CD4-positive, alpha-beta memory T cell (primary cell): ENCODE results near the gene XRRA1. TPM values are rescaled to one million over a fixed set of nuclear protein-coding genes. Genes with fewer than 3 reads are reported as not detected.

Source experiments
- CTCF ChIA-PET: fragments of 350-600 bp; sonication (Branson Sonifier 250); formaldehyde crosslinking; loops from one replicate; lab custom pipeline; 2021; ENCODE audit warnings: inconsistent platforms; ENCODE audit not compliant: partially characterized antibody; lab: Charles Lee
- POLR2A ChIA-PET: fragments of 350-600 bp; sonication (Branson Sonifier 250); formaldehyde crosslinking; loops from one replicate; lab custom pipeline; 2021; ENCODE audit not compliant: partially characterized antibody; lab: Charles Lee
- DNase-seq, 5 donors: peaks; one replicate each; pipeline versions ENCODE4 v3.0.0 to v3.0.0-alpha.2; 2020 to 2022; ENCODE audit warnings: mixed read lengths in 1 of 5
- H3K27ac ChIP-seq: one replicate; pipeline ENCODE4 v1.7.0; 2013; ENCODE audit warnings: low read depth, low read length
- H3K27me3 ChIP-seq: 2 replicates; pipeline ENCODE4 v1.7.0; 2013; ENCODE audit warnings: mild to moderate bottlenecking, low read length, moderate library complexity; ENCODE audit not compliant: insufficient read depth
- H3K36me3 ChIP-seq: 2 replicates; pipeline ENCODE4 v1.7.0; 2013; ENCODE audit warnings: mild to moderate bottlenecking, low read length, moderate library complexity; ENCODE audit not compliant: insufficient read depth
- H3K4me1 ChIP-seq: 2 replicates; pipeline ENCODE4 v1.7.0; 2013; ENCODE audit warnings: mild to moderate bottlenecking, low read length, moderate library complexity; ENCODE audit not compliant: insufficient read depth
- H3K4me3 ChIP-seq, 2 donors: one replicate each; pipeline ENCODE4 v1.7.0; 2013; ENCODE audit warnings: low read length in 2 of 2, mild to moderate bottlenecking in 1 of 2
- H3K9me3 ChIP-seq, 2 donors: one replicate each; pipeline ENCODE4 v1.7.0; 2013; ENCODE audit warnings: low read length in 2 of 2, control low read depth in 1 of 2; ENCODE audit not compliant: control insufficient read depth in 1 of 2
- H3K27ac Mint-ChIP-seq, 7 donors: one replicate each; pipeline ENCODE4 v1.8.0; 2020 to 2021; ENCODE audit warnings: mixed read lengths in 7 of 7, mild to moderate bottlenecking in 6 of 7, inconsistent platforms in 3 of 7, moderate library complexity in 3 of 7
- H3K27me3 Mint-ChIP-seq, 2 donors: one replicate each; pipeline ENCODE4 v1.8.0; 2020 to 2021; ENCODE audit warnings: mixed read lengths in 2 of 2
- H3K36me3 Mint-ChIP-seq, 2 donors: one replicate each; pipeline ENCODE4 v1.8.0; 2020 to 2021; ENCODE audit warnings: mixed read lengths in 2 of 2, inconsistent platforms in 1 of 2, mild to moderate bottlenecking in 1 of 2
- H3K4me1 Mint-ChIP-seq, 4 donors: one replicate each; pipeline ENCODE4 v1.8.0; 2020 to 2021; ENCODE audit warnings: mixed read lengths in 4 of 4, mild to moderate bottlenecking in 1 of 4
- H3K4me3 Mint-ChIP-seq, 8 donors: one replicate each; pipeline ENCODE4 v1.8.0; 2020 to 2021; ENCODE audit warnings: mixed read lengths in 8 of 8, mild to moderate bottlenecking in 7 of 8, moderate library complexity in 6 of 8, inconsistent platforms in 3 of 8
- H3K9me3 Mint-ChIP-seq, 8 donors: one replicate each; pipeline ENCODE4 v1.8.0; 2020 to 2021; ENCODE audit warnings: mixed read lengths in 8 of 8, mild to moderate bottlenecking in 5 of 8, inconsistent platforms in 3 of 8, moderate library complexity in 1 of 8
- intact Hi-C: fragments of 100-400 bp; cut with micrococcal nuclease; formaldehyde crosslinking; loops from one replicate; pipeline ENCODE4 v1.15.1; 2023
- polyA plus RNA-seq, 2 donors: library from polyadenylated mRNA; unstranded; fragments of 300-500 nt; fragmentation: Illumina TruSeq; gene quantifications; one replicate each; pipeline ENCODE4 v1.2.3, GENCODE V29; 2021
- total RNA-seq, 2 experiments: library from RNA; stranded (reverse); gene quantifications; one replicate each; pipeline ENCODE4 v1.2.3, GENCODE V29; 2021

Gene XRRA1
- total and polyA plus RNA-seq, 4 experiments from 2014 or later, result 4.1 to 21.1 (median 12.9) TPM

- ChIA-PET POLR2A (interaction anchor here (0.8 to 3.1 kb wide), 9 partner anchors 8 to 411 kb away, joined by 3 to 25 read pairs (median 3); partner anchors contain the start of genes POLD3, SPCS2 and XRRA1), CTCF (interaction anchor here (1.1 to 1.9 kb wide), 2 partner anchors 24 to 58 kb away, joined by 3 to 5 read pairs; no protein-coding TSS in a partner anchor)
- H3K36me3 Mint-ChIP-seq, result peaks cover 0 to 2% of the 10 kb centered on the region in 2 donors
- H3K27me3 Mint-ChIP-seq, result no peaks in the 10 kb centered on the region
- DNase-seq, result peak; percentile 77 to 86 (median 79)
- Histone ChIP-seq H3K27ac (peak within 1 kb of the TSS; percentile 68), H3K4me1 (peaks cover 23% of the 10 kb centered on the region), H3K4me3 (peak within 1 kb of the TSS; percentile 77), H3K9me3 (no peaks in the 10 kb centered on the region), H3K36me3 (no peaks in the 10 kb centered on the region), H3K27me3 (no peaks in the 10 kb centered on the region)
- H3K27ac Mint-ChIP-seq, result peak within 1 kb of the TSS; percentile 87 to 95 (median 89)
- H3K4me3 Mint-ChIP-seq, result peak within 1 kb of the TSS; percentile 90 to 97 (median 94)
- H3K9me3 Mint-ChIP-seq, result no peaks in the 10 kb centered on the region
- intact Hi-C loops, result loop anchor here (1.0 kb wide), 1 partner anchor 39 kb away; the partner anchor contains the start of genes SPCS2 and XRRA1
- H3K4me1 Mint-ChIP-seq, result peaks cover 20 to 32% (median 26%) of the 10 kb centered on the region in 4 donors
Measured at GRCh38 chr11:74988541-74989259, 39.8 kb upstream of the XRRA1 start, which contains the start of gene NEU3. TSS of gene NEU3 (plus strand) at chr11:74988933. CDS start at chr11:74989061, 128 bp downstream.

GRCh38 chr11:74984730-74985129 is 35.8 kb upstream of the XRRA1 start:
- peak overlapping the region in 4 of 7 donors; percentile 5 to 72 (median 32) for H3K27ac Mint-ChIP-seq
- no peaks in the 10 kb centered on the region for H3K27me3 Mint-ChIP-seq
- no peaks in the 10 kb centered on the region for H3K27me3 ChIP-seq
- no peaks in the 10 kb centered on the region for H3K36me3 ChIP-seq
- H3K4me1 ChIP-seq, result peaks cover 10% of the 10 kb centered on the region
- CTCF ChIA-PET, result no interaction called here
- peaks cover 5 to 16% of the 10 kb centered on the region in 2 donors for H3K36me3 Mint-ChIP-seq
- no peak overlapping the region for H3K4me3 Mint-ChIP-seq
- H3K4me1 Mint-ChIP-seq, result peaks cover 7 to 12% (median 8%) of the 10 kb centered on the region in 4 donors
- DNase-seq, result no peak
- POLR2A ChIA-PET, result no interaction called here
- H3K9me3 ChIP-seq, result no peaks in the 10 kb centered on the region
- no peaks in the 10 kb centered on the region for H3K9me3 Mint-ChIP-seq
- intact Hi-C loops, result no loop called here
- H3K27ac ChIP-seq, result no peak overlapping the region
- H3K4me3 ChIP-seq, result no peak overlapping the region

- peaks cover 5 to 18% of the 10 kb centered on the region in 2 donors for H3K36me3 Mint-ChIP-seq
- intact Hi-C loops, result no loop called here
- no peaks in the 10 kb centered on the region for H3K9me3 Mint-ChIP-seq
- H3K27me3 Mint-ChIP-seq, result no peaks in the 10 kb centered on the region
- POLR2A ChIA-PET, result interaction anchor here (1.5 kb wide), 1 partner anchor 31 kb away, joined by 3 read pairs; no protein-coding TSS in a partner anchor
- peaks cover 2 to 6% (median 2%) of the 10 kb centered on the region in 4 donors for H3K4me1 Mint-ChIP-seq
- no peak overlapping the region for H3K27ac ChIP-seq
- peak overlapping the region in 1 of 7 donors; percentile 14 for H3K27ac Mint-ChIP-seq
- no peak overlapping the region for H3K4me3 ChIP-seq
- no peaks in the 10 kb centered on the region for H3K9me3 ChIP-seq
- no peak overlapping the region for H3K4me3 Mint-ChIP-seq
- CTCF ChIA-PET, result no interaction called here
- DNase-seq, result no peak
- H3K36me3 ChIP-seq, result no peaks in the 10 kb centered on the region
- H3K27me3 ChIP-seq, result no peaks in the 10 kb centered on the region
- H3K4me1 ChIP-seq, result peaks cover 5% of the 10 kb centered on the region
Measured at GRCh38 chr11:74984070-74984469, 35.2 kb upstream of the XRRA1 start.

- no peaks in the 10 kb centered on the region for H3K4me1 Mint-ChIP-seq
- CTCF ChIA-PET, result no interaction called here
- H3K27ac Mint-ChIP-seq, result no peak overlapping the region
- intact Hi-C loops, result no loop called here
- Histone ChIP-seq H3K4me3 (no peak overlapping the region), H3K9me3 (no peaks in the 10 kb centered on the region), H3K36me3 (peaks cover 7% of the 10 kb centered on the region), H3K27me3 (no peaks in the 10 kb centered on the region), H3K27ac (no peak overlapping the region), H3K4me1 (no peaks in the 10 kb centered on the region)
- DNase-seq, result no peak
- peaks cover 10 to 31% of the 10 kb centered on the region in 2 donors for H3K36me3 Mint-ChIP-seq
- H3K9me3 Mint-ChIP-seq, result no peaks in the 10 kb centered on the region
- POLR2A ChIA-PET, result interaction anchor here (1.4 kb wide), 1 partner anchor 13 kb away, joined by 3 read pairs; no protein-coding TSS in a partner anchor
- H3K27me3 Mint-ChIP-seq, result no peaks in the 10 kb centered on the region
- H3K4me3 Mint-ChIP-seq, result no peak overlapping the region
Measured at GRCh38 chr11:74981888-74982287, 33.0 kb upstream of the XRRA1 start.

GRCh38 chr11:74980634-74981033 is 31.7 kb upstream of the XRRA1 start:
- Mint-ChIP-seq H3K9me3 (no peaks in the 10 kb centered on the region), H3K27ac (no peak overlapping the region), H3K27me3 (no peaks in the 10 kb centered on the region), H3K36me3 (peaks cover 20 to 41% of the 10 kb centered on the region in 2 donors), H3K4me1 (no peaks in the 10 kb centered on the region), H3K4me3 (no peak overlapping the region)
- CTCF ChIA-PET, result no interaction called here
- intact Hi-C loops, result no loop called here
- Histone ChIP-seq H3K27me3 (no peaks in the 10 kb centered on the region), H3K36me3 (peaks cover 7% of the 10 kb centered on the region), H3K27ac (no peak overlapping the region), H3K4me1 (no peaks in the 10 kb centered on the region), H3K9me3 (no peaks in the 10 kb centered on the region), H3K4me3 (no peak overlapping the region)
- DNase-seq, result no peak
- POLR2A ChIA-PET, result no interaction called here

- H3K27ac ChIP-seq, result no peak overlapping the region
- Mint-ChIP-seq H3K9me3 (no peaks in the 10 kb centered on the region), H3K4me3 (no peak overlapping the region), H3K27me3 (no peaks in the 10 kb centered on the region), H3K4me1 (peaks cover 0 to 8% (median 5%) of the 10 kb centered on the region in 4 donors), H3K36me3 (peaks cover 44 to 66% of the 10 kb centered on the region in 2 donors), H3K27ac (no peak overlapping the region)
- ChIA-PET CTCF (no interaction called here), POLR2A (interaction anchor here (2.0 kb wide), 1 partner anchor 11 kb away, joined by 5 read pairs; the partner anchor contains the start of gene NEU3)
- H3K27me3 ChIP-seq, result no peaks in the 10 kb centered on the region
- no peaks in the 10 kb centered on the region for H3K4me1 ChIP-seq
- peaks cover 14% of the 10 kb centered on the region for H3K36me3 ChIP-seq
- no peak for DNase-seq
- intact Hi-C loops, result no loop called here
- H3K4me3 ChIP-seq, result no peak overlapping the region
- no peaks in the 10 kb centered on the region for H3K9me3 ChIP-seq
Measured at GRCh38 chr11:74978041-74978440, 29.1 kb upstream of the XRRA1 start.

- CTCF ChIA-PET, result no interaction called here
- POLR2A ChIA-PET, result no interaction called here
- no peaks in the 10 kb centered on the region for H3K9me3 Mint-ChIP-seq
- peak overlapping the region in 1 of 7 donors; percentile 65 for H3K27ac Mint-ChIP-seq
- no peaks in the 10 kb centered on the region for H3K27me3 ChIP-seq
- H3K4me3 Mint-ChIP-seq, result no peak overlapping the region
- intact Hi-C loops, result no loop called here
- no peak overlapping the region for H3K4me3 ChIP-seq
- no peak for DNase-seq
- peaks cover 47 to 79% of the 10 kb centered on the region in 2 donors for H3K36me3 Mint-ChIP-seq
- peaks cover 44% of the 10 kb centered on the region for H3K36me3 ChIP-seq
- H3K27ac ChIP-seq, result no peak overlapping the region
- H3K27me3 Mint-ChIP-seq, result no peaks in the 10 kb centered on the region
- no peaks in the 10 kb centered on the region for H3K4me1 ChIP-seq
- no peaks in the 10 kb centered on the region for H3K9me3 ChIP-seq
- H3K4me1 Mint-ChIP-seq, result peaks cover 1 to 11% (median 7%) of the 10 kb centered on the region in 4 donors
Measured at GRCh38 chr11:74971424-74971823, 22.5 kb upstream of the XRRA1 start.
